K562 (cell line): ENCODE data around the gene TRIM14. TPM values are rescaled to one million over a fixed set of nuclear protein-coding genes. Genes with fewer than 3 reads are reported as not detected.

Experiments used
- ATAC-seq: fragments of 200-7000 bp; cut with Tn5 transposase; 3 replicates; pipeline ENCODE4 v1.9.1; 2020; ENCODE audit warnings: moderate library complexity
- BruUV-seq: library from RNA; stranded (reverse); fragments of 400-500 nt; replicated peaks from 2 replicates; lab custom pipeline; 2021; lab: Mats Ljungman, UMichigan
- CTCF ChIA-PET: fragments of 300-600 bp; formaldehyde crosslinking; extraction: SDS; loops from one replicate; lab custom pipeline; 2021; ENCODE audit warnings: low intra/inter-chr PET ratio; lab: Yijun Ruan, JAX
- POLR2A ChIA-PET: fragments of 300-600, 350-650 bp; sonication (Branson Sonifier 250); formaldehyde crosslinking; extraction: SDS; loops from one replicate; lab custom pipeline; 2021; ENCODE audit warnings: antibody characterized with exemption, inconsistent platforms; lab: Yijun Ruan, JAX
- DNase-seq, 4 experiments: peaks; one replicate each; pipeline versions ENCODE4 v3.0.0 to v3.0.0-alpha.2; 2011 to 2018; ENCODE audit warnings: low spot score in 3 of 4, mixed read lengths in 3 of 4; ENCODE audit errors: extremely low read depth in 1 of 4
- FAIRE-seq: peaks from 2 replicates; lab custom pipeline; 2011; peaks lifted over from hg19 to GRCh38; lab: Jason Lieb, UNC
- H2AFZ ChIP-seq: 2 replicates; pipeline ENCODE4 v1.6.0; 2011; ENCODE audit warnings: low read depth, low read length, control low read depth, inconsistent platforms
- H3K27ac ChIP-seq: fragments of 200-600 bp; 3 replicates; pipeline ENCODE4 v1.8.0; 2011; ENCODE audit warnings: low read depth, mild to moderate bottlenecking, control low read depth, inconsistent platforms, low read length, moderate library complexity, mixed read lengths; ENCODE audit errors: extremely low read depth
- H3K27me3 ChIP-seq, 2 experiments: fragments of 300-600 bp in 1 of 2; 2 replicates in 1 of 2; 3 replicates in 1 of 2; pipeline versions ENCODE4 v1.6.0 to v1.8.0; 2011; ENCODE audit warnings: inconsistent platforms in 2 of 2, low read length in 2 of 2, mild to moderate bottlenecking in 1 of 2, mixed read lengths in 1 of 2, moderate library complexity in 1 of 2; ENCODE audit not compliant: control insufficient read depth in 2 of 2, insufficient read depth in 2 of 2
- H3K36me3 ChIP-seq: fragments of 300-600 bp; 3 replicates; pipeline ENCODE4 v1.8.0; 2011; ENCODE audit warnings: mild to moderate bottlenecking, low read length, inconsistent platforms; ENCODE audit not compliant: control insufficient read depth, insufficient read depth
- H3K4me1 ChIP-seq, 2 experiments: fragments of 200-600 bp in 1 of 2; replicated peaks in 1 of 2; 2 replicates in 1 of 2; 3 replicates in 1 of 2; pipeline versions ENCODE4 v1.5.1 to v1.8.0; 2011; ENCODE audit warnings: inconsistent platforms in 2 of 2, low read length in 2 of 2, mild to moderate bottlenecking in 1 of 2, mixed read lengths in 1 of 2, moderate library complexity in 1 of 2; ENCODE audit not compliant: control insufficient read depth in 2 of 2, insufficient read depth in 2 of 2
- H3K4me2 ChIP-seq: 2 replicates; pipeline ENCODE4 v1.6.1; 2011; ENCODE audit warnings: low read length, control low read depth, inconsistent platforms, mixed read lengths; ENCODE audit not compliant: insufficient read depth
- H3K4me3 ChIP-seq: fragments of 200-600 bp; sonication (generic), shearing (Covaris generic); 2 replicates; pipeline ENCODE4 v1.5.1; 2016; ENCODE audit warnings: control low read depth, inconsistent platforms
- H3K79me2 ChIP-seq: fragments of 200-600 bp; 3 replicates; pipeline ENCODE4 v1.8.0; 2011; ENCODE audit warnings: low read length, inconsistent platforms; ENCODE audit not compliant: control insufficient read depth, insufficient read depth
- H3K9ac ChIP-seq, 2 experiments: 2 replicates each; pipeline versions ENCODE4 v1.6.0 to v1.6.1; 2011; ENCODE audit warnings: low read depth in 2 of 2, low read length in 2 of 2, control low read depth in 1 of 2, inconsistent platforms in 1 of 2, mild to moderate bottlenecking in 1 of 2, mixed read lengths in 1 of 2; ENCODE audit not compliant: insufficient read depth in 1 of 2
- H3K9me1 ChIP-seq: one replicate; pipeline ENCODE4 v1.6.0; 2011; ENCODE audit warnings: inconsistent platforms, mild to moderate bottlenecking, low read length, moderate library complexity; ENCODE audit not compliant: control insufficient read depth, insufficient read depth
- H3K9me3 ChIP-seq: replicated peaks from 2 replicates; pipeline ENCODE4 v1.5.1; 2011; ENCODE audit warnings: low read depth, low read length, inconsistent platforms; ENCODE audit not compliant: control insufficient read depth, insufficient read depth
- H4K20me1 ChIP-seq: replicated peaks from 2 replicates; pipeline ENCODE4 v1.6.1; 2011; ENCODE audit warnings: low read length, inconsistent platforms, mixed read lengths; ENCODE audit not compliant: control insufficient read depth, insufficient read depth
- DMBX1 ChIP-seq: fragments of 250-450 bp; sonication (Bioruptor Pico); IDR thresholded peaks from 2 replicates; pipeline ENCODE4 v1.8.0; 2022; ENCODE audit warnings: inconsistent platforms, mild to moderate bottlenecking, moderate library complexity, borderline replicate concordance
- FOS ChIP-seq: IDR thresholded peaks from 3 replicates; pipeline ENCODE4 v1.6.1; 2011; ENCODE audit not compliant: insufficient read length; ENCODE audit errors: extremely low read depth
- FOXA3 ChIP-seq, 2 experiments: fragments of 450-650 bp in 1 of 2; sonication (generic) in 1 of 2; formaldehyde crosslinking; IDR thresholded peaks in 1 of 2; conservative IDR thresholded peaks in 1 of 2; 2 replicates each; pipeline versions ENCODE4 v1.4.0 to v1.8.0; 2020 to 2022; ENCODE audit warnings: mild to moderate bottlenecking in 2 of 2, missing genetic modification reagents in 1 of 2
- ILK ChIP-seq: fragments of 450-650 bp; IDR thresholded peaks from 2 replicates; pipeline ENCODE4 v1.6.1; 2016; ENCODE audit warnings: missing genetic modification characterization, low read depth, mild to moderate bottlenecking, missing compliant biosample characterization, moderate library complexity, borderline replicate concordance
- PCBP1 ChIP-seq: fragments of 200-400 bp; formaldehyde crosslinking; IDR thresholded peaks from 2 replicates; pipeline ENCODE4 v1.6.1; 2018; ENCODE audit warnings: mild to moderate bottlenecking, low read depth, low read length; ENCODE audit not compliant: poor library complexity, severe bottlenecking
- TCF15 ChIP-seq: fragments of 250-450 bp; sonication (Bioruptor Pico); IDR thresholded peaks from 2 replicates; pipeline ENCODE4 v1.8.0; 2022; ENCODE audit warnings: moderate library complexity, mild to moderate bottlenecking, inconsistent platforms
- ZFP30 ChIP-seq: fragments of 250-450 bp; sonication (Bioruptor Pico); IDR thresholded peaks from 2 replicates; pipeline ENCODE4 v1.8.0; 2022; ENCODE audit warnings: moderate library complexity, mild to moderate bottlenecking, inconsistent platforms, borderline replicate concordance
- ZFP91 ChIP-seq: sonication (generic); formaldehyde crosslinking; IDR thresholded peaks from 2 replicates; pipeline ENCODE4 v1.8.0; 2022; ENCODE audit warnings: mild to moderate bottlenecking, missing genetic modification reagents
- ZNF274 ChIP-seq: IDR thresholded peaks from 2 replicates; pipeline ENCODE4 v1.6.1; 2011; ENCODE audit warnings: low read depth, mild to moderate bottlenecking, low read length, moderate library complexity, borderline replicate concordance
- WGBS: fragments of 100-300 bp; shearing (Covaris generic); methylation state at CpG from one replicate; pipeline ENCODE4 v1.1.6; 2016; ENCODE audit warnings: low coverage, mixed read lengths; ENCODE audit not compliant: insufficient coverage; ENCODE audit errors: missing lambda C conversion rate; 5-methylcytosine and 5-hydroxymethylcytosine counted together
- in situ Hi-C: fragments of 300-500 bp; cut with MboI; formaldehyde crosslinking; loops from 4 replicates; pipeline ENCODE4 v1.15.0; 2018; ENCODE audit warnings: inconsistent platforms, mixed read lengths
- intact Hi-C: fragments of 100-400 bp; cut with micrococcal nuclease; formaldehyde crosslinking; loops from 2 replicates; pipeline ENCODE4 v1.14.2; 2022
- polyA plus RNA-seq, 8 experiments: library from polyadenylated mRNA; depleted of rRNA in 4 of 8; stranded (reverse) in 5 of 8; unstranded in 3 of 8; fragments of >200 nt; fragmentation: Nextera tagmentation in 2 of 8; fragmentation: Illumina TruSeq in 1 of 8; extraction: Ambion mirVana in 2 of 8; extraction: Trizol in 1 of 8; gene quantifications; 2 replicates each; pipeline versions ENCODE4 v1.2.1 to v1.2.3, GENCODE V29; 2011 to 2014; ENCODE audit warnings: inconsistent platforms in 1 of 8, missing spikeins in 1 of 8
- total RNA-seq, 7 experiments: library from RNA; depleted of rRNA in 6 of 7; stranded (reverse); fragments of >200 nt in 6 of 7; fragmentation: Illumina TruSeq in 2 of 7; extraction: Trizol in 2 of 7; gene quantifications; 2 replicates each; pipeline versions ENCODE4 v1.2.1 to v1.2.3, GENCODE V29; 2011 to 2021; ENCODE audit warnings: low replicate concordance in 1 of 7

Gene TRIM14
- total and polyA plus RNA-seq, 9 of the 15 experiments (the other 6 are each of a cell fraction or from before 2014, with no cell fraction given): 7.6 to 41.0 (median 17.9) TPM

DNA sequence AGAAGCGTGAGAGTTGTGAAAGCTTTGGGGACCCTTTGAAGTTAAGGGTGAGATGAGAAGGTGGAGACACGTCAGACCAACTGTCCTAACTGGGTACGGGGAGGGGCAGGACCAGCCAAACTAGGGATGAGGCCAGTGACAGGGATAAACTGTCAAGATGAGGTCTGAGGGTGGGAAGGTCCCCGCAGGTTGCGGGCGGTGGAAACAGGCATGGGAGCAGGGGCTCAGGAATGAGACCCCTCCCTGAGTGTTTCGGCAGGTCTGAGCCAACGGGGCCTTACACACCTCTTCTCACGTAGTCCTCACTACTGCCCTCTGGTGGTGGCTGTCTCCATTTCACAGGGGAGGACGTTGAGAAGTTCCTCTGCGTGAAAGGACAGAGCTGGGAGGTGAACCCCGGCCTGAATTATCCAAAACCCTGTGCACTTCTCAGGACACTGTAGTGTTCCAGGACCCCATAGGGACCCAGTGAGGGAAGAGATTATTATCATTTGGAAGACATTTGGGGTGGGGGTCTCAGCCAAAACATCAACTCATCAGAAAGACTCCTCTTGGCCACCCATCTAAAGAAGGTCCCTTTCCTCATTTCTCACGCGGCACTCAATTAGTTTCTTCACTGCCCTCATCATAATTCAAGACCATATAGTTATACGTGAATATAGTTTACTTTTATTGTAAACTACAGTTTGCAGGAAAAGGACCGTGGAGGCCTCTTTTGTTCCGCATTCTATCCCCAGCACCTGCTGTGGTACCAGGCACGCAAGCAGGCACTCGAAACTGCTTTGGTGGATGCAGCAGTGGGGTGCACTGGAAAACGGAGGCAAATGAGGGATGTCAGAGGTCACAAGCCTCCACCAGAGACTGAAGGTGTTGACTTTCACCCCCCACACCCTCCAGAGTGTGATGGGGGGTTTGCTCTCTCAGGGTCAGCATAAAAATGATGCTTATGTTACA lies 84.2 kb downstream of the TRIM14 start:
- CTCF ChIA-PET: interaction anchor here (1.0 to 2.0 kb wide), 2 partner anchors 23 to 111 kb away, joined by 3 to 24 read pairs; no protein-coding TSS in a partner anchor
- FAIRE-seq (peak; percentile 93), ATAC-seq (peak; percentile 97), DNase-seq (peak; percentile 83 to 92 (median 86))
- peaks cover 0 to 6% of the 10 kb centered on the region in 2 experiments; a peak in 4 of 5 replicates for H3K4me1 ChIP-seq
- no peaks in the 10 kb centered on the region for H3K27me3 ChIP-seq
- H3K9me3 ChIP-seq: no peaks in the 10 kb centered on the region
- peak overlapping the region; percentile 24 to 85; a peak in 3 of 4 replicates for H3K9ac ChIP-seq
- BruUV-seq: no TSS peak
- POLR2A ChIA-PET: interaction anchor here (0.6 to 1.4 kb wide), 6 partner anchors 10 to 114 kb away, joined by 3 to 6 read pairs (median 4); partner anchors contain the start of gene TRMO
- H4K20me1 ChIP-seq: no peaks in the 10 kb centered on the region
- H3K9me1 ChIP-seq: no peaks in the 10 kb centered on the region
- H3K79me2 ChIP-seq: no peaks in the 10 kb centered on the region
- H3K36me3 ChIP-seq: no peaks in the 10 kb centered on the region
- peak overlapping the region; percentile 95 for H2AFZ ChIP-seq
- H3K4me3 ChIP-seq: no peak overlapping the region
- WGBS: 20% methylated on average over 20 of the region's 20 CpGs
- no peak overlapping the region; the same call in 2 of the 3 replicates for H3K27ac ChIP-seq
- in situ Hi-C loops (no loop called here), intact Hi-C loops (loop anchor here (1.0 kb wide), 1 partner anchor 112 kb away; no protein-coding TSS in a partner anchor)
- peak overlapping the region; percentile 79 for H3K4me2 ChIP-seq
- TF ChIP-seq PCBP1: no peak
- TF ChIP-seq ILK: no peak
- TF ChIP-seq DMBX1 (CRISPR knock-in tag): no peak
- no peak for TF ChIP-seq ZNF274
- TF ChIP-seq TCF15 (CRISPR knock-in tag): no peak
- no peak for TF ChIP-seq ZFP91
- no peak for TF ChIP-seq FOS
- TF ChIP-seq ZFP30 (CRISPR knock-in tag): no peak
- TF ChIP-seq FOXA3 (CRISPR knock-in tag; conservative IDR thresholded peaks at IDR 0.05 in 1 of 2, IDR thresholded peaks at IDR 0.05 in 1 of 2): 0 out of 4 replicates have a peak, but pooled peaks of 1 of the 2 experiments have one; percentile 26
